Activated T-helper 17 cell treated with anti-CD3 and anti-CD28 coated beads, Interleukin-2, amount 50 U/mL, for 72 hours (primary cell): ENCODE data around the gene SACS. TPM values are rescaled to one million over a fixed set of nuclear protein-coding genes. Genes with fewer than 3 reads are reported as not detected.

ENCODE experiments used
- ATAC-seq: fragments of 150-1000 bp; cut with Tn5 transposase; replicated peaks from 2 replicates; pipeline ENCODE4 v1.10.0; 2021; ENCODE audit warnings: mild to moderate bottlenecking, moderate library complexity
- H3K27ac Mint-ChIP-seq: one replicate; pipeline ENCODE4 v1.8.0; 2022; ENCODE audit warnings: mixed read lengths
- H3K27me3 Mint-ChIP-seq: one replicate; pipeline ENCODE4 v1.8.0; 2022; ENCODE audit warnings: mixed read lengths
- H3K36me3 Mint-ChIP-seq: one replicate; pipeline ENCODE4 v1.8.0; 2022; ENCODE audit warnings: low read depth, mild to moderate bottlenecking, mixed read lengths
- H3K4me1 Mint-ChIP-seq: one replicate; pipeline ENCODE4 v1.8.0; 2022; ENCODE audit warnings: mixed read lengths
- H3K4me3 Mint-ChIP-seq: one replicate; pipeline ENCODE4 v1.8.0; 2022; ENCODE audit warnings: mild to moderate bottlenecking, mixed read lengths
- H3K9me3 Mint-ChIP-seq: one replicate; pipeline ENCODE4 v1.8.0; 2022; ENCODE audit warnings: mixed read lengths
- total RNA-seq, 2 donors: library from RNA; stranded (reverse); gene quantifications; one replicate each; pipeline ENCODE4 v1.2.3, GENCODE V29; 2022

The SACS gene
- total RNA-seq, 2 donors from 2014 or later: 44.1 to 45.4 TPM

GRCh38 chr13:23288564-23288963, 144.9 kb downstream of the SACS start:
- peaks cover 21% of the 10 kb centered on the region for H3K27me3 Mint-ChIP-seq
- H3K4me1 Mint-ChIP-seq: no peaks in the 10 kb centered on the region
- no peak overlapping the region for H3K27ac Mint-ChIP-seq
- H3K36me3 Mint-ChIP-seq: no peaks in the 10 kb centered on the region
- no peak overlapping the region for H3K4me3 Mint-ChIP-seq
- H3K9me3 Mint-ChIP-seq: no peaks in the 10 kb centered on the region
- ATAC-seq: no peak

GRCh38 chr13:23279321-23279720, 154.2 kb downstream of the SACS start:
- Mint-ChIP-seq H3K9me3 (no peaks in the 10 kb centered on the region), H3K27ac (no peak overlapping the region), H3K4me1 (no peaks in the 10 kb centered on the region), H3K4me3 (no peak overlapping the region), H3K27me3 (peaks cover 33% of the 10 kb centered on the region), H3K36me3 (no peaks in the 10 kb centered on the region)
- no peak for ATAC-seq

Other genes starting within 250 kb of the SACS start
- gene TNFRSF19, start 136.7 kb upstream of the SACS start, total RNA-seq: under 1 TPM in 1 of 2 donors, not detected in 1; 0.28 TPM